ENCODE data around the gene PTGIS.
"Not testable (repeated sequence)": the region's sequence is repeated elsewhere in the genome, so short reads cannot be mapped to it uniquely, and the experiment has no call there.

Gene PTGIS

DNA sequence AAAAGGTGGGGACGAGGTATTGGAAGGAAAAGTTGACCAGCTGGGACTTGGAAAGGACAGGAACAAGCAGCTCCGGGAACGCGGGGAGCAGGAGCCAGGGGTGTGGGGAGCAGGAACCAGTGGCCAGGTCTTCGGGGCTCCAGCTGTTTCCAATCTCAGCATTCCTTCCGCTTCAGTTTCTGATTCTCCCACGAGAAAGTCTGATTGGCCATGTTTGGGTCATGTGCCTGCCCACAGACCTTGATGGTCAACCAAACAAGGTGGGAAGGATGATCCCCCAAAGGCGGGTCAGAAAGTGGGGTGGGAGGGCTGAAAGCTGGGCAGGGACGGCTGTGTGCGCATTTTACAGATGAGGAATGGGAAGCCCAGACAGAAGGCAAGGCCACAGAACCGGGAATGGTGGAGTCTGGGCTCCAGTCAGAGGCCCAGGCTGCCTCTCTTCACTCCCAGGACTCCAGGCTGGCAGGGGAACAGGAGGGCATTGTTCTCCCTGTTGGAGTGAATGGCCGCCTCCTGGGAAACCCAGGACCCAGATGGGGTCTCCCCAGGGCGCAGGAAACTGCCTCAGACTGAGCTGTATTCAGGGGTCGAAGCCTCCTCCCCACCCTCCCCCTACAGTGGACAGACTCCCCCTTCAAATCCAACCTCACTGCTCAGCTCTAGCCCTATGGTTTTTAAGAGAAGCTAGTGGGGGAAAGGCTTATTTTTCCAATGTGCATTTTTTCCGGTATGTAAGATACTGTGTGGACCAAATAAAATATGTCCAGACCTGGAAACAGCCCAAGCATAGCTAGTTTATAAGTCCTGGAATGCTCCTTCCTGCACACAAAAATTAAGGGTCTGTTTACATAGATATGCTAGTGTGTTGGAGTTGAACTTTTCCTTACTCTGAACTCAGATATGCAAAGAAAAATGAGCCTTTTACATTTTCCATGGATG is 12.2 kb upstream of the PTGIS start:
- no peak for DNase-seq (ENCODE audit: low read depth)

DNA sequence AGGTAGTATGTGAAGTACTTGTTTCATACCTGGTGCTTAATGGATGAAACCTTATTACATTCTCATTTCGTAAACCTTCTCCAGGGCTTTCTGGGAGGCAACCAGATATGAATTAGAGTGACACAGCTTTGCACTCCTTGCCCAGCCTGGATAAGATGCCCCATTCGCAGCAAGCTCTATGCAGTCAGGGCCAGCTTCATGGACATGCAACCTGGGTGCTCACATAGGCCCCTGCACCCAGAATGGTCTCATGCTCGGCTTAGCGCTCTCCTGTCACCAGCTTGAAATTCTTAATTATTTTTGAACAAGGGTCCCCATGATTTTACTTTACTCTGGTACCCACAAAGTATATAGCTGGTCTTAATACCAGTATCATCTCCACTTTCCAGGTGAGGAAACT is 11.3 kb upstream of the PTGIS start:
- no peak for DNase-seq (ENCODE audit: low read depth)

DNA sequence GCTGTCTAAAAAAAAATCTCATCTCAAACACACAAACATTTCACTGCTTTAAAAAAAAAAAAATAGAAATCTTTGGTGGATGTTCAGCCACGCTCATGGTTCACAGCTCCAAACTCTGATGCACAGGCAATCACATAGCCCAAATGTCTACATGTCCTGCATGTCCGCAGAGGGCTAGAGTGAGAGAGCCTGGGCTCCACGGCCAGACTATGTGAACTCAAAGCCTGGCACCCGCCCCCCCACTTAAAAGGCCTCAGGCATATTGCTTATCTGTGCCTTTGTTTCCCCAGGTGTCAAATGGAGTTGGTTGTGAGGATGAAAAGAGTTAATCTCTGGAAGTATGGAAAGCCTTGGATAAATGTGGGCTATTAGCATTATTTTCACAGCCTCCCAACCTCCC is 10.5 kb upstream of the PTGIS start:
- DNase-seq (ENCODE audit: low read depth), result no peak

DNA sequence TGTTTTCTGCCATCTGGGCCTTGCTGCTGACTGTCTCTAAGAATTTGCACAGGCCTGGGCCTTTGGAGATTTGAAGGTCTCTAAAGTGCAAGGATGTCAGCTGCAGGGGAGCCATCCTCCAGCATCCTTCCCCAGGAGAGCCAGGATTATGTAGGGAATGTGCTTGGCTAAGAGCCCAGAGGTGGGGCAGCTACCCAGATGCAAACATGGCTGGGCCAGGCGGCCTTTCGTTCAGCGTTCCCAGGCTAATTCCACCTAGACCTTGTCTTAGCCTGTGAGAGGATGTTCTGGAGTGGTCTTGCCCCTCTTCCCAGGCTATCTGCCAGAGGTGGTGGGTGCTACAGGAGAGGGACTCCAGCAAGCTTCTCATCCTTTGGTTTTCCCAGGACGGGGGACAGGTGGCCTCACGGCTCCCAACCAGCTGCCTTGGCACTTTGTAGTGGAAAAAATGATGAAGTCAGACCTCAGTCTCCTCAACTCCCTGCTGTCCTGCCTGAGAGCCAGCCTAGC is 7.7 kb upstream of the PTGIS start:
- DNase-seq (ENCODE audit: low read depth), result no peak

DNA sequence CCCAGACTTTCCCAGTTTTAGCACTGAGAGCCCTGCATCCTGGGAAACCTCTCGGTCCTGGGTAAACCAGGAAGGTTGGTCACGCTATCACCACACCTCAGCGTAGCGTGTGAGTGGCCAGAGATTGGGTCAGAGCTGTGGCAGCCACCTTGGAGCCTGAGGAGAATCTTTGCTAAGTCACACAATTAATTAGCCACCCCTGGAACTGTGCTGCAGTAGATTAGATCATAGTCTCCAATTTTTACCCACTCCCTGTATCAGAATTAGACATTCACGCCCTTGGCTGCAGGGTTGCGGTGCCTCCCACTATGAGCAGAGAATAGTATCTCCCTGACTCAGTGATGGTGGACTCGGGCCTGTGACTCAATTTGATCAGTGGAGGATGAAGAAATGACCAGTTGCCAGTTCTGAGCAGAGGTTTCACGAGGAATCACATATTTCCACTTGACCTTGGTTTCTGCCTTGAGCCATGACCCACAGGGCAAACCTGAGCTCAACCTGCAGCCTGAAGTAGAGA is 6.0 kb upstream of the PTGIS start:
- no peak for DNase-seq (ENCODE audit: low read depth)

GRCh38 chr20:49572857-49573256 is 4.9 kb upstream of the PTGIS start:
- DNase-seq (ENCODE audit: low read depth), result no peak

GRCh38 chr20:49571553-49571835 is 3.6 kb upstream of the PTGIS start:
- no peak for DNase-seq (ENCODE audit: low read depth)

GRCh38 chr20:49570828-49571552 is 3.1 kb upstream of the PTGIS start:
- no peak for DNase-seq (ENCODE audit: low read depth)

- DNase-seq (ENCODE audit: low read depth), result no peak
Measured at GRCh38 chr20:49570161-49570827, 2.4 kb upstream of the PTGIS start.

GRCh38 chr20:49569411-49570115 is 1.6 kb upstream of the PTGIS start:
- DNase-seq (ENCODE audit: low read depth), result no peak

- no peak for DNase-seq (ENCODE audit: low read depth)
Measured at GRCh38 chr20:49568278-49569151, 578 bp upstream of the PTGIS start.

DNA sequence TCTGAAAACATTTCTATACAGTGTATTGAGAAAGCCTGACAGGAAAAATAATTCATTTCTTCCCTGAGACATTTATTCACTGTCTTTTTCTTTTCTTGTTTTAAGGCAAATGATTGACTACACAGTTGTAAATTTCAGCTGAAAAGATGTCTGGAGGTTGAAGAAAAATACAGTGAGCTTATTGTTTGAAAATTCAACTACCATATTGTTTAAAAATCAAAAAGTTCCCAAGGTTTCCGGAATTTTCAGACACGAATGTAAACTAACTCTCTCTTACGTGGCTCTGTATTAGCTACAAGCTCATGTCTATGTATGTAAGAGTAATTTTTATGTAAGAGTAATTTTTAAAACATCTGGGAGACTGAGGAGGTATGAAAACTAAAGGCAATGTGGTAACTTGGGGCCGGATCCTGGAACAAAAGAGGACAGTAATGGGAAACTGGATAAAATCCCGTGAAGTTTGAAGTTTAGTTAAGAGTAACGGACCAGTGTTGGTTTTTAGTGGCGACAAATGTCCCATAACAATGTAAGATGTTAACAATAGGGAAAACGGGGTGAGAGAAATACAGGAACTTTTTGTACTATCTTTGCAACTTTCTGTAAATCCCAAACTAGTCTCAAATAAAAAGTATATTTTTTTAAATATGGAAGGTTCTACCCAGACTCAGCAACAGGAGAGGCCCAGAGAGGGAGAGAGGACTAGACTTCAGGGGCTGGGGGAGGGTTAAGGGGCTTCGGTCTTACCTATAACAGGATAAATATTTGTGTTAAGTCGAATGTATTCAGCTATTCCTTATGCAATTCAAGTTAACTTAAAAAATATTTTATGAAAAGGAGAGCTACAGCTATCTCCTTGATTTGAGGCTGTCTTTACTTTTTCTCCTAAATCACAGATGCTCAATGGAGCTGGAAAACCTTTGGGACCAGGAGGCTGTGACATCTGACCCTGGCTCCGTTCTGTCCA is 1.3 kb downstream of the PTGIS start:
- no peak for DNase-seq (ENCODE audit: low read depth)

- DNase-seq (ENCODE audit: low read depth), result not testable (repeated sequence)
Measured at GRCh38 chr20:49564991-49565390, 2.9 kb downstream of the PTGIS start.

- no peak for DNase-seq (ENCODE audit: low read depth)
Measured at GRCh38 chr20:49563015-49563980, 4.6 kb downstream of the PTGIS start.

DNA sequence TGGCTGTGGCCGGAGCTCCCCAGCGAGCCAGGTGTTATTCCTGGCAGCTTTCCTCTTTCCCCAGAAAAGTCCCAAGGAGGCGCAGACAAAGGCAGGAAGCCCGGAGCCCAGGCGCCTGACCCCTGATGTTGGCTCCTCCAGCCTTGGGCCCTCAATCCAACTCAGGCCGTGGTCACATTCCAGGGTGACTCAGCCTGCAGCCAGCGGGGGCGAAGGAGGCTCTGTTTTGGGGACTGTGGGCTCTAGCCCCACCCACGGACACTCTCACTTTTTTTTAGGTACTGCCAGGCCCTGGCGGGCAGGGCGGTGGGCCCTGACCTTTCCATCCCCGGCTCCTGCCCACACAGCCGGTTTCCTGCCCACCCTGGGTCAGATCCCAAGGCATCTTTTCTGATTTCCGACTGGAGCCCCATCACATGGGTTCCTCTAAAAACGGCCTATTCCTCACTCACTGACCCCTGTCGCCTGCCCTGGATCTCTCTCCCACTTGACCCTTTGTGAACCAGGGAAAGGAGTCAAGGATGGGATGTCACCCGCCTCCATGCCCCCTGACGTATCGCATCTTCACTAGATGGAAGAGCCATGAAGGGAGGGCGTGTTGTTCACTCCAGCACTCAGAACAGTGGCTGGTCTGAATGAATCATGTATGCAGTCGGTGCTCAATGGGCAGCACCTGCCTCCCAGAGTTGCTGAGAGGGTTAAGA is 5.5 kb downstream of the PTGIS start:
- DNase-seq (ENCODE audit: low read depth), result no peak

DNA sequence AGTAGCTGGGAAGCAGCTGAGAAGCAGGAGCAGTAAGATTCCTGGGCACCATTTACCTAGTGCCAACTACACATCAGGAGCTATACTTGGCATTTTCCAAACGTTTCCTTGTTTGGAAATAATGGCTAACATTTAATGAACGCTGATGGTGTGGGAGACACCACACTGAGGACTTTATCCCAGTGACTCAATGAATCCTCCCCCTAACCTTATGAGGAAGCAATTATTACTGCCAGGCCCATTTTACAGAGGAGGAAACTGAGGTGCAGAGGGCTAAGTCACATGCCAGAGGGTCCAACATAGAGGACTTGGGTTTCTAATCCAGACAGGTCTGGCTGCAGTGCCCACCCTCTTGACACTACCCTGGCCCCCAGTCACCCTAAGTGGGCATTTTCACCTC is 6.1 kb downstream of the PTGIS start:
- no peak for DNase-seq (ENCODE audit: low read depth)

DNA sequence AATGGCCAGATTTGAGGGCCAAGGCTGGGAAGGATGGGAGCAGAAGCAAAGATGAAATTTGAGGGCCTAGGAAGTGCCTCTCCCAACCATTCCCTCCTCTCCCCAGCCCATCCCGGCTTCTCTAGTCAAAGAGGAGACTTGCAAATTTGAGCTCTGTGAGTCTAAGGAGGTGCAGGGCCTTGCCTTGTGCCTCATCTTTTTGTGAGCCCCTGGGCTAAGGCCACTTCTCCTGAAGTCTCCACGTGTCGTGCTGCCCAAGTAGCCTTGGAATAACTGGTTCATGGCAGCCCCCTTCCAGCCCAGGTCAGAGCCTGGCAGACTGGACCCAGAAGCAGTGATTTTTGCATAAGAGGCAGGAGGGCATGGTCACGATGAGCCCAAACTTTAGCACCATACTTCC is 6.7 kb downstream of the PTGIS start:
- DNase-seq (ENCODE audit: low read depth), result no peak

DNA sequence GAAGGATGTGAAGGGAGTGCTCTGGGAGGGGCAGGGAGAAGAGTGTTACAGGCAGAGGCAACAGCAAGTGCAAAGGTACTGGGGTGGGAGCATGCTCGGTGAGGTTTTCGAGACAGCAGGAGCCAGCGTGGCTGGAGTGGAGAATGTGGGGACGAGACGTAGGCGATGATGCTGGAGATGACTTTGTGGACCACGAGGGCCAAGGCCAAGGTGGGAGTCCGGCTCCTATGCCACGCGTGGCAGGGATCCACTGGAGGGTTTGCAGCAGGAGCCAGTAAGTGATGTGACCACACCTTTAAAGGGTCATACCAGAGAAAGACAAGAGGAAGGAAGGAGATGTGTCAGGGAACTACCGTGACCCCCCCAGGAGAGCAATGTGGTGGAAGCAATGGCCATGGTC is 7.3 kb downstream of the PTGIS start:
- no peak for DNase-seq (ENCODE audit: low read depth)
